Measurements from ENCODE around the gene ANTXR2. TPM values are rescaled to one million over a fixed set of nuclear protein-coding genes. Genes with fewer than 3 reads are reported as not detected.

Gene ANTXR2
- total RNA-seq, 2 donors from 2014 or later = 13.6 to 16.4 TPM

DNA sequence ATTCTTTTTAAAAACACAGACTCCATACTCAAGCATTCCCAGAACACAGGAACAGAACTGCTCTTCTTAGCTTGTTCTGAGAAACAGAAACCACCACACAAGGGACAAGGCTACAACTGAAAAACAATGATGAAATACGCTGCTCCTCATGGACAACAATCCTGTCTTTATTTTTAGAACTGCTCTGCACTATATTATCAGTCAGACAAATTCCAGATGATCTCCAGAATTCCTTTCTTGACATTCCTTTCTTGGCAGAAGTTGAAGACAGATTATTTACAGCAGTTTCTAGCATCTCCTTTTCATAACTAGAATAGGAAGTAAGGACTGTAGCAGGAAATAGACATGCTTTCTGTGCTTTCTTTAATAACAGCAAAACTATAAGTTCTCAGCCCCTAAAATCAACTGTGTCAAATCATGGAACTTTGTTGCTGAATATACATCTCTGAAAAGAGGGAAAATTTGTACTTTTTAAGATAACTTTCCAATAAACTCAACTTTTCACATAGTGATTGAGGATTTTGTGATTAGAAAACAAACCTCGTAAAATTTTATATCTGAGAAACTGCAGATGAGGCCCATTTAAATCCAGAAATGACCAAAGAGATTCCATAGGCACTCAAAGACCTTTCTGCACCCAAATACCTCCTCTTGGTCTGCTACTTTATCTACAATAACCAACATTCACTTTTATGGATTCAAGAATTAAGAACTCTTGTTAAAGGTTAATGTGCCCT lies 35.9 kb downstream of the ANTXR2 start:
- WGBS, 2 experiments (ENCODE audit: insufficient coverage in 1 of 2, insufficient read length in 1 of 2) = 90 to 100% methylated on average over 1 to 2 of the region's 2 CpGs
- Mint-ChIP-seq H3K36me3 (ENCODE audit: low read depth) (peaks cover 2% of the 10 kb centered on the region), H3K27me3 (ENCODE audit: insufficient read depth) (no peaks in the 10 kb centered on the region), H3K4me3 (no peak overlapping the region), H3K9me3 (no peaks in the 10 kb centered on the region), H3K27ac (peak overlapping the region; percentile 67), H3K4me1 (peaks cover 11% of the 10 kb centered on the region)
- H3K27ac ChIP-seq (ENCODE audit: low read depth, low read length) = no peak overlapping the region
- DNase-seq = no peak
- TF ChIP-seq, protein P1, sequence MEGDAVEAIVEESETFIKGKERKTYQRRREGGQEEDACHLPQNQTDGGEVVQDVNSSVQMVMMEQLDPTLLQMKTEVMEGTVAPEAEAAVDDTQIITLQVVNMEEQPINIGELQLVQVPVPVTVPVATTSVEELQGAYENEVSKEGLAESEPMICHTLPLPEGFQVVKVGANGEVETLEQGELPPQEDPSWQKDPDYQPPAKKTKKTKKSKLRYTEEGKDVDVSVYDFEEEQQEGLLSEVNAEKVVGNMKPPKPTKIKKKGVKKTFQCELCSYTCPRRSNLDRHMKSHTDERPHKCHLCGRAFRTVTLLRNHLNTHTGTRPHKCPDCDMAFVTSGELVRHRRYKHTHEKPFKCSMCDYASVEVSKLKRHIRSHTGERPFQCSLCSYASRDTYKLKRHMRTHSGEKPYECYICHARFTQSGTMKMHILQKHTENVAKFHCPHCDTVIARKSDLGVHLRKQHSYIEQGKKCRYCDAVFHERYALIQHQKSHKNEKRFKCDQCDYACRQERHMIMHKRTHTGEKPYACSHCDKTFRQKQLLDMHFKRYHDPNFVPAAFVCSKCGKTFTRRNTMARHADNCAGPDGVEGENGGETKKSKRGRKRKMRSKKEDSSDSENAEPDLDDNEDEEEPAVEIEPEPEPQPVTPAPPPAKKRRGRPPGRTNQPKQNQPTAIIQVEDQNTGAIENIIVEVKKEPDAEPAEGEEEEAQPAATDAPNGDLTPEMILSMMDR (conservative IDR thresholded peaks at IDR 0.05) = no peak
- peaks cover 8% of the 10 kb centered on the region for H3K27me3 ChIP-seq (ENCODE audit: control insufficient read depth, insufficient read depth, low read length, poor library complexity, severe bottlenecking)
- H3K9me3 ChIP-seq (ENCODE audit: control insufficient read depth, low read length) = no peaks in the 10 kb centered on the region
- no peaks in the 10 kb centered on the region for H3K4me1 ChIP-seq (ENCODE audit: control insufficient read depth, insufficient read depth, low read length)
- no peak overlapping the region for H3K4me3 ChIP-seq (ENCODE audit: low read length)
- no peaks in the 10 kb centered on the region for H3K36me3 ChIP-seq (ENCODE audit: control insufficient read depth, insufficient read depth, low read length)
- no peak overlapping the region for H3K9ac ChIP-seq (ENCODE audit: extremely low read depth, low read length, poor library complexity, severe bottlenecking)

DNA sequence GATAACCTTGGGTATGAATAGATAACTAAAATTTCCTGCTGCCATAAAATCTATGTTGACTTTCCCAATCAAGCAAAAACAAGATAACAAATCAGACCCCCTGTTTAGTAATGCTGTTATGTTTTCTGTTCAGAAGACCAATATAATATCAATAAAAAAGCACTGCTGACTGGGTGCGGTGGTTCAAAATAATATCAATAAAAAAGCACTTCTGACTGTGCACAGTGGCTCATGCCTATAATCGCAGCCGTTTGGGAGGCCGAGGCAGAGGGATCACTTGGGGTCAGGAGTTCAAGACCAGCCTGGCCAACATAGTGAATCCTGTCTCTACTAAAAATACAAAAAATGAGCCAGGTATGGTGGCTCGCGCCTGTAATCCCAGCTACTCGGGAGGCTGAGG lies 36.7 kb downstream of the ANTXR2 start:
- Histone ChIP-seq H3K27ac (ENCODE audit: low read depth, low read length) (no peak overlapping the region), H3K4me1 (ENCODE audit: control insufficient read depth, insufficient read depth, low read length) (no peaks in the 10 kb centered on the region), H3K9ac (ENCODE audit: extremely low read depth, low read length, poor library complexity, severe bottlenecking) (no peak overlapping the region), H3K4me3 (ENCODE audit: low read length) (no peak overlapping the region), H3K27me3 (ENCODE audit: control insufficient read depth, insufficient read depth, low read length, poor library complexity, severe bottlenecking) (peaks cover 8% of the 10 kb centered on the region), H3K9me3 (ENCODE audit: control insufficient read depth, low read length) (no peaks in the 10 kb centered on the region), H3K36me3 (ENCODE audit: control insufficient read depth, insufficient read depth, low read length) (no peaks in the 10 kb centered on the region)
- Mint-ChIP-seq H3K27ac (no peak overlapping the region), H3K4me1 (peaks cover 11% of the 10 kb centered on the region), H3K36me3 (ENCODE audit: low read depth) (peaks cover 2% of the 10 kb centered on the region), H3K27me3 (ENCODE audit: insufficient read depth) (no peaks in the 10 kb centered on the region), H3K9me3 (no peaks in the 10 kb centered on the region), H3K4me3 (no peak overlapping the region)
- WGBS, 2 experiments (ENCODE audit: insufficient coverage in 1 of 2, insufficient read length in 1 of 2) = 86 to 95% methylated on average over 5 to 7 of the region's 7 CpGs
- DNase-seq = no peak
- TF ChIP-seq, protein P1 (conservative IDR thresholded peaks at IDR 0.05) = no peak

DNA sequence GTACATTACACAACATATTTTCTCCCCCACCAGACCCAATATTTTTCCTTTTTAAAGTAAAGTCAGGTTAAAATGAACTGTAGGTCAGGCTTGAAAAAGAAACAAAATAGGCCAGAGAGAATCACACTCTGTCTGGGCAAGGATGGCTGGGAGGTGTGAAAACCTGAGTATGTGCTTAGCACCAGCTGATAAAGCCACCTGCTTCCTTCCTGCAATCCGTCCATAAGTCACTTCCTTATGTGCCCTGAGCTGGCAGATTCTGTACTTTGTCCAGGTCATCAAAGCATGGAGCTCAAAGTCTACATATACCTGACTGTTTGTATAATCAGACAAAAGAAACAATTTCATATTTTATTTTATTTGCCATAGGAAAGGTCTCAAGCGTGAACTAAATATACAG lies 37.7 kb downstream of the ANTXR2 start:
- Mint-ChIP-seq H3K27ac (no peak overlapping the region), H3K27me3 (ENCODE audit: insufficient read depth) (no peaks in the 10 kb centered on the region), H3K4me3 (no peak overlapping the region), H3K36me3 (ENCODE audit: low read depth) (peaks cover 2% of the 10 kb centered on the region), H3K4me1 (peaks cover 11% of the 10 kb centered on the region), H3K9me3 (no peaks in the 10 kb centered on the region)
- DNase-seq = no peak
- Histone ChIP-seq H3K36me3 (ENCODE audit: control insufficient read depth, insufficient read depth, low read length) (no peaks in the 10 kb centered on the region), H3K27ac (ENCODE audit: low read depth, low read length) (no peak overlapping the region), H3K9ac (ENCODE audit: extremely low read depth, low read length, poor library complexity, severe bottlenecking) (no peak overlapping the region), H3K9me3 (ENCODE audit: control insufficient read depth, low read length) (no peaks in the 10 kb centered on the region), H3K4me3 (ENCODE audit: low read length) (no peak overlapping the region), H3K4me1 (ENCODE audit: control insufficient read depth, insufficient read depth, low read length) (no peaks in the 10 kb centered on the region), H3K27me3 (ENCODE audit: control insufficient read depth, insufficient read depth, low read length, poor library complexity, severe bottlenecking) (peaks cover 8% of the 10 kb centered on the region)
- 84% methylated on average over 2 of the region's 2 CpGs; no CpG with 5 or more reads in 1 of the 2 experiments for WGBS, 2 experiments (ENCODE audit: insufficient coverage in 1 of 2, insufficient read length in 1 of 2)
- TF ChIP-seq, protein P1 (conservative IDR thresholded peaks at IDR 0.05) = no peak

Data from endodermal cell (in vitro differentiated cells).